Astrocyte (in vitro differentiated cells and primary cell): ENCODE measurements around the gene CACNA1A.
"Not testable (repeated sequence)": the region's sequence is repeated elsewhere in the genome, so short reads cannot be mapped to it uniquely, and the experiment has no call there.

Experiments
- CTCF ChIP-seq: IDR thresholded peaks from 2 replicates; pipeline ENCODE4 v1.5.1; 2011; ENCODE audit warnings: low read depth, mild to moderate bottlenecking, inconsistent platforms, low read length, moderate library complexity; ENCODE audit not compliant: insufficient read depth
- EZH2 ChIP-seq: IDR thresholded peaks from 2 replicates; pipeline ENCODE4 v1.6.1; 2012; ENCODE audit warnings: mild to moderate bottlenecking, low read length, inconsistent platforms; ENCODE audit not compliant: insufficient read depth

- not testable (repeated sequence) for TF ChIP-seq CTCF, EZH2
Observed at GRCh38 chr19:13186688-13187087, 319.6 kb downstream of the CACNA1A start.
